ENCODE data around the gene SLC22A13.
"Not testable (repeated sequence)": the region's sequence is repeated elsewhere in the genome, so short reads cannot be mapped to it uniquely, and the experiment has no call there.

- not testable (repeated sequence) for TF ChIP-seq EZH2 (IDR thresholded peaks at IDR 0.05; ENCODE audit: low read length); CTCF (optimal IDR thresholded peaks at IDR 0.05 in 1 of 3, IDR thresholded peaks at IDR 0.05 in 1 of 3, conservative IDR thresholded peaks at IDR 0.05 in 1 of 3; ENCODE audit: extremely low read depth in 1 of 3, insufficient read depth in 2 of 3, low read length in 3 of 3)
Observed at GRCh38 chr3:38297053-38297452, 31.4 kb downstream of the SLC22A13 start.

Data from keratinocyte (primary cell).